Measurements from ENCODE around the gene BMP2K. TPM values are rescaled to one million over a fixed set of nuclear protein-coding genes. Genes with fewer than 3 reads are reported as not detected.
A peak's percentile ranks its signal among the peaks of the same experiment; 100 is the strongest.

BMP2K gene
- total and polyA plus RNA-seq, 2 experiments from 2014 or later: 8.2 to 32.5 TPM

GRCh38 chr4:78953231-78953630 lies 177.1 kb downstream of the BMP2K start:
- Histone ChIP-seq H3K36me3 (ENCODE audit: insufficient read depth) (no peaks in the 10 kb centered on the region), H4K20me1 (replicated peaks; ENCODE audit: insufficient read depth) (no peaks in the 10 kb centered on the region), H3K4me3 (no peak overlapping the region), H3F3A (replicated peaks; ENCODE audit: low read depth) (no peaks in the 10 kb centered on the region), H2AFZ (no peak overlapping the region), H3K27me3 (ENCODE audit: insufficient read depth) (no peaks in the 10 kb centered on the region), H3K27ac (ENCODE audit: low read depth) (no peak overlapping the region), H3K4me2 (no peak overlapping the region), H3K4me1 (ENCODE audit: insufficient read depth) (no peaks in the 10 kb centered on the region), H3K9me2 (ENCODE audit: insufficient read depth) (no peaks in the 10 kb centered on the region), H3K79me2 (replicated peaks; ENCODE audit: insufficient read depth) (no peaks in the 10 kb centered on the region)
- Mint-ChIP-seq H3K36me3 (ENCODE audit: low read depth) (no peaks in the 10 kb centered on the region), H3K9me3 (no peaks in the 10 kb centered on the region; the same call in 2 of the 3 replicates), H3K4me1 (no peaks in the 10 kb centered on the region), H3K27me3 (ENCODE audit: insufficient read depth, low read depth, poor library complexity) (no peaks in the 10 kb centered on the region), H3K27ac (no peak overlapping the region), H3K4me3 (no peak overlapping the region)
- DNase-seq (ENCODE audit: low spot score) (no peak), ATAC-seq (no peak)
- TF ChIP-seq ZNF114 (CRISPR knock-in tag; IDR thresholded peaks at IDR 0.05): no peak

DNA sequence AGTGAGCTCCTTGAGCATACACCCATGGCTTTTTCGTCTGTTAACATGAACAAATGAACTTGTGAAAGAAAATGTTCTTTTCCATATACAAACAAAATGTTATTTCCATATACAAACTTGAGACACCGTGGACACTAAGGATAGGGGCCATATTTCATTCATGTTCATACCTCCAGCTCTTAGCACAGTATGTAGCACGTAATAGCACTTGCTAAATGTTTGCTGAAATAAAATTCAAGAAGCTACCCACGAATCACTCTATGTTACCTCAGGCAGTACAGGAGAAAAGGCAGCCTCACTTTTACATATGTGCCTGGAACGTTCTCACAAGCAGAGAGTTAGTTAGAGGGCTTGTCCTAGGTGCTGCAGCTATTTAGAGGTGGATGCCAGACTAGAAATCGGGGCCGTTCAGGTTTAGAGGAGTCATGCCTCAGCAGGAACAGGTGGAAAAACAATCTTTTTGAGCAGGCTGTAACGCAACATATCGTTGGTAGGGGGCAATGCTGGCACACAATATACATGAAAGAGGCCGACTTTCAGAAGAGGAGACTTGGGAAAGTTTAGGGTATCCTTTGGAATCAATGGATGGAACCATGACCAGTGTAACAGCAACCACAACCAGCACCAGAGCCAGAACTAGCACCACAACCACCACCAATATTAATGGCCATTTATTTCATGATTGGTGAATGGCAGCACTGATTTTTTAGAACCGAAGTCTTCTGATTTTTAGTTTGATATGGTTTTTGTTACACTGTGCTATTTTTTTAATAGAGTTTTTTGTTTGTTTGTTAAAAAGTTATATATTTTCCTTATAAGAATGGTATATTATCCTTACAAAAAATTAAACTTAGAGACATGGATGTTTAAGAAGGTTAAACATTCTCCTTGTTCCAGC lies 177.9 kb downstream of the BMP2K start:
- H3K79me2 ChIP-seq (replicated peaks; ENCODE audit: insufficient read depth): no peaks in the 10 kb centered on the region
- H3F3A ChIP-seq (replicated peaks; ENCODE audit: low read depth): no peaks in the 10 kb centered on the region
- Mint-ChIP-seq H3K4me3 (no peak overlapping the region), H3K9me3 (no peaks in the 10 kb centered on the region; the same call in 2 of the 3 replicates), H3K4me1 (no peaks in the 10 kb centered on the region), H3K27ac (no peak overlapping the region), H3K36me3 (ENCODE audit: low read depth) (no peaks in the 10 kb centered on the region), H3K27me3 (ENCODE audit: insufficient read depth, low read depth, poor library complexity) (no peaks in the 10 kb centered on the region)
- TF ChIP-seq STAT1 (IDR thresholded peaks at IDR 0.05; ENCODE audit: unreplicated experiment) (no peak), ZNF462 (CRISPR knock-in tag; IDR thresholded peaks at IDR 0.05) (no peak)
- TF ChIP-seq, protein P1, sequence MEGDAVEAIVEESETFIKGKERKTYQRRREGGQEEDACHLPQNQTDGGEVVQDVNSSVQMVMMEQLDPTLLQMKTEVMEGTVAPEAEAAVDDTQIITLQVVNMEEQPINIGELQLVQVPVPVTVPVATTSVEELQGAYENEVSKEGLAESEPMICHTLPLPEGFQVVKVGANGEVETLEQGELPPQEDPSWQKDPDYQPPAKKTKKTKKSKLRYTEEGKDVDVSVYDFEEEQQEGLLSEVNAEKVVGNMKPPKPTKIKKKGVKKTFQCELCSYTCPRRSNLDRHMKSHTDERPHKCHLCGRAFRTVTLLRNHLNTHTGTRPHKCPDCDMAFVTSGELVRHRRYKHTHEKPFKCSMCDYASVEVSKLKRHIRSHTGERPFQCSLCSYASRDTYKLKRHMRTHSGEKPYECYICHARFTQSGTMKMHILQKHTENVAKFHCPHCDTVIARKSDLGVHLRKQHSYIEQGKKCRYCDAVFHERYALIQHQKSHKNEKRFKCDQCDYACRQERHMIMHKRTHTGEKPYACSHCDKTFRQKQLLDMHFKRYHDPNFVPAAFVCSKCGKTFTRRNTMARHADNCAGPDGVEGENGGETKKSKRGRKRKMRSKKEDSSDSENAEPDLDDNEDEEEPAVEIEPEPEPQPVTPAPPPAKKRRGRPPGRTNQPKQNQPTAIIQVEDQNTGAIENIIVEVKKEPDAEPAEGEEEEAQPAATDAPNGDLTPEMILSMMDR (conservative IDR thresholded peaks at IDR 0.05; ENCODE audit: low read depth in 2 of 2): peak; percentile 68 to 82
- no peaks in the 10 kb centered on the region for H3K4me1 ChIP-seq (ENCODE audit: insufficient read depth)
- ATAC-seq (peak; percentile 83), DNase-seq (ENCODE audit: low spot score) (peak; percentile 82)
- no peak overlapping the region for H3K27ac ChIP-seq (ENCODE audit: low read depth)
- H3K9me2 ChIP-seq (ENCODE audit: insufficient read depth): no peaks in the 10 kb centered on the region
- H3K36me3 ChIP-seq (ENCODE audit: insufficient read depth): no peaks in the 10 kb centered on the region
- H3K27me3 ChIP-seq (ENCODE audit: insufficient read depth): no peaks in the 10 kb centered on the region
- H4K20me1 ChIP-seq (replicated peaks; ENCODE audit: insufficient read depth): no peaks in the 10 kb centered on the region
- H3K4me3 ChIP-seq: no peak overlapping the region
- no peak overlapping the region for H3K4me2 ChIP-seq
- no peak overlapping the region for H2AFZ ChIP-seq

Measured in GM23338 (cell line).